SK-N-SH (cell line): ENCODE data around the gene PALM3. TPM values are rescaled to one million over a fixed set of nuclear protein-coding genes. Genes with fewer than 3 reads are reported as not detected.

Experiments used
- CTCF ChIA-PET: fragments of 300-600, 350-600 bp; formaldehyde crosslinking; extraction: SDS; loops from one replicate; lab custom pipeline; 2021; lab: Yijun Ruan, JAX
- POLR2A ChIA-PET: fragments of 350-600 bp; sonication (Branson Sonifier 250); formaldehyde crosslinking; extraction: SDS; loops from one replicate; lab custom pipeline; 2020; ENCODE audit warnings: antibody characterized with exemption, inconsistent platforms; lab: Yijun Ruan, JAX
- DNase-seq: peaks from one replicate; pipeline ENCODE4 v3.0.0; 2012
- H2AFZ ChIP-seq: fragments of 200-600 bp; sonication (generic); 2 replicates; pipeline ENCODE4 v1.8.1; 2016; ENCODE audit warnings: antibody characterized with exemption, mild to moderate bottlenecking, low read depth
- H3F3A ChIP-seq: fragments of 200-600 bp; sonication (generic); replicated peaks from 2 replicates; pipeline ENCODE3; 2016; ENCODE audit warnings: antibody characterized with exemption, mild to moderate bottlenecking; ENCODE audit not compliant: insufficient read depth
- H3K27ac ChIP-seq, 2 experiments: fragments of 200-500 bp in 1 of 2; fragments of 200-600 bp in 1 of 2; sonication (Bioruptor generic) in 1 of 2; sonication (generic), shearing (Covaris generic) in 1 of 2; 2 replicates each; pipeline versions ENCODE4 v1.5.1 to v1.6.1; 2014 to 2016; ENCODE audit warnings: low read depth in 2 of 2, inconsistent platforms in 1 of 2, low read length in 1 of 2, mild to moderate bottlenecking in 1 of 2, mixed read lengths in 1 of 2
- H3K27me3 ChIP-seq: fragments of 200-600 bp; sonication (generic), shearing (Covaris generic); 2 replicates; pipeline ENCODE4 v1.6.1; 2016; ENCODE audit warnings: mixed run types; ENCODE audit not compliant: insufficient read depth
- H3K36me3 ChIP-seq, 2 experiments: fragments of 200-500 bp in 1 of 2; fragments of 200-600 bp in 1 of 2; sonication (Bioruptor generic) in 1 of 2; sonication (generic) in 1 of 2; replicated peaks in 1 of 2; 2 replicates each; pipeline versions ENCODE3 to v1.5.1; 2014 to 2016; ENCODE audit warnings: low read length in 1 of 2, mild to moderate bottlenecking in 1 of 2; ENCODE audit not compliant: insufficient read depth in 2 of 2, control insufficient read depth in 1 of 2
- H3K4me1 ChIP-seq, 2 experiments: fragments of 200-500 bp in 1 of 2; fragments of 200-600 bp in 1 of 2; sonication (Bioruptor generic) in 1 of 2; sonication (generic), shearing (Covaris generic) in 1 of 2; 2 replicates each; pipeline versions ENCODE4 v1.5.1 to v1.6.1; 2014 to 2016; ENCODE audit warnings: low read depth in 1 of 2, low read length in 1 of 2, mixed run types in 1 of 2; ENCODE audit not compliant: insufficient read depth in 2 of 2, control insufficient read depth in 1 of 2
- H3K4me2 ChIP-seq: fragments of 200-600 bp; sonication (generic), shearing (Covaris generic); 2 replicates; pipeline ENCODE4 v1.6.1; 2017; ENCODE audit warnings: mixed run types
- H3K4me3 ChIP-seq, 2 experiments: fragments of 200-500 bp in 1 of 2; fragments of 200-600 bp in 1 of 2; sonication (Bioruptor generic) in 1 of 2; sonication (generic), shearing (Covaris generic) in 1 of 2; 2 replicates each; pipeline versions ENCODE4 v1.5.1 to v1.8.1; 2014 to 2016; ENCODE audit warnings: low read depth in 2 of 2, inconsistent platforms in 1 of 2, low read length in 1 of 2, mild to moderate bottlenecking in 1 of 2, mixed read lengths in 1 of 2, moderate library complexity in 1 of 2
- H3K79me2 ChIP-seq: fragments of 200-600 bp; sonication (generic); 2 replicates; pipeline ENCODE4 v1.8.1; 2017; ENCODE audit warnings: mild to moderate bottlenecking; ENCODE audit not compliant: insufficient read depth
- H3K9ac ChIP-seq: fragments of 200-600 bp; sonication (generic); 2 replicates; pipeline ENCODE4 v1.6.1; 2017; ENCODE audit warnings: mixed run types
- H3K9me2 ChIP-seq: fragments of 200-600 bp; sonication (generic); 2 replicates; pipeline ENCODE4 v1.6.1; 2017; ENCODE audit warnings: mixed run types
- H3K9me3 ChIP-seq: fragments of 200-600 bp; sonication (generic); 2 replicates; pipeline ENCODE4 v1.6.1; 2017; ENCODE audit warnings: mixed run types, mild to moderate bottlenecking, moderate library complexity
- H4K20me1 ChIP-seq: fragments of 200-600 bp; sonication (generic); 2 replicates; pipeline ENCODE4 v1.6.1; 2017; ENCODE audit warnings: mild to moderate bottlenecking, mixed run types; ENCODE audit not compliant: insufficient read depth
- CHD2 ChIP-seq: fragments of 150-350 bp; IDR thresholded peaks from 2 replicates; pipeline ENCODE4 v1.6.1; 2018; ENCODE audit warnings: low read length; ENCODE audit not compliant: partially characterized antibody
- CTCF ChIP-seq: fragments of 200-600 bp; sonication (generic); IDR thresholded peaks from 2 replicates; pipeline ENCODE4 v1.6.1; 2017; ENCODE audit warnings: antibody characterized with exemption, mild to moderate bottlenecking, moderate library complexity
- EP300 ChIP-seq, 2 experiments: IDR thresholded peaks; 2 replicates each; pipeline versions ENCODE4 v1.4.0 to v1.6.1; 2012; ENCODE audit warnings: borderline replicate concordance in 1 of 2, low read depth in 1 of 2, low read length in 1 of 2
- EZH2phosphoT487 ChIP-seq: fragments of 200-600 bp; sonication (generic); IDR thresholded peaks from 2 replicates; pipeline ENCODE4 v1.6.1; 2017; ENCODE audit warnings: low read depth, mixed run types, mild to moderate bottlenecking, antibody characterized with exemption, moderate library complexity, borderline replicate concordance
- FOSL2 ChIP-seq: IDR thresholded peaks from 2 replicates; pipeline ENCODE4 v1.4.0; 2012; ENCODE audit warnings: low read depth, mild to moderate bottlenecking, moderate library complexity, borderline replicate concordance
- FOXM1 ChIP-seq: IDR thresholded peaks from 2 replicates; pipeline ENCODE4 v1.4.0; 2012; ENCODE audit warnings: low read depth, mild to moderate bottlenecking
- GABPA ChIP-seq: IDR thresholded peaks from 2 replicates; pipeline ENCODE4 v1.4.0; 2012; ENCODE audit warnings: low read depth, mild to moderate bottlenecking
- GATA2 ChIP-seq: sonication (generic); formaldehyde crosslinking; IDR thresholded peaks from 2 replicates; pipeline ENCODE4 v1.5.0; 2020; ENCODE audit warnings: mild to moderate bottlenecking, missing genetic modification reagents
- IRF3 ChIP-seq: fragments of 150-350 bp; IDR thresholded peaks from 2 replicates; pipeline ENCODE4 v1.6.1; 2016; ENCODE audit warnings: mild to moderate bottlenecking, low read depth, low read length
- MXI1 ChIP-seq: IDR thresholded peaks from 2 replicates; pipeline ENCODE4 v1.6.1; 2012; ENCODE audit warnings: mild to moderate bottlenecking, low read depth, low read length, improper control_type of control experiment
- NFIC ChIP-seq: IDR thresholded peaks from 2 replicates; pipeline ENCODE4 v1.4.0; 2012; ENCODE audit warnings: borderline replicate concordance
- POLR2AphosphoS5 ChIP-seq: IDR thresholded peaks from 2 replicates; pipeline ENCODE4 v1.6.1; 2012; ENCODE audit warnings: low read depth, low read length
- RCOR1 ChIP-seq: fragments of 150-350 bp; IDR thresholded peaks from 2 replicates; pipeline ENCODE4 v1.6.1; 2017; ENCODE audit warnings: antibody characterized with exemption, low read length
- RFX5 ChIP-seq: IDR thresholded peaks from 2 replicates; pipeline ENCODE4 v1.6.1; 2012; ENCODE audit warnings: mild to moderate bottlenecking, improper control_type of control experiment, low read length
- SIN3A ChIP-seq: IDR thresholded peaks from 2 replicates; pipeline ENCODE4 v1.6.1; 2012; ENCODE audit warnings: low read depth, mild to moderate bottlenecking, low read length, moderate library complexity, borderline replicate concordance
- SMC3 ChIP-seq: IDR thresholded peaks from 2 replicates; pipeline ENCODE4 v1.6.1; 2012; ENCODE audit warnings: low read depth, low read length, improper control_type of control experiment
- TAF1 ChIP-seq: IDR thresholded peaks from 2 replicates; pipeline ENCODE4 v1.6.1; 2012; ENCODE audit warnings: low read depth, mild to moderate bottlenecking, low read length, moderate library complexity, borderline replicate concordance
- TCF12 ChIP-seq: IDR thresholded peaks from 2 replicates; pipeline ENCODE4 v1.4.0; 2012
- TEAD4 ChIP-seq: IDR thresholded peaks from 2 replicates; pipeline ENCODE4 v1.4.0; 2012; ENCODE audit warnings: mild to moderate bottlenecking, borderline replicate concordance; ENCODE audit not compliant: insufficient read depth
- USF1 ChIP-seq: IDR thresholded peaks from 2 replicates; pipeline ENCODE4 v1.4.0; 2012; ENCODE audit warnings: low read depth, borderline replicate concordance
- USF2 ChIP-seq: fragments of 150-350 bp; IDR thresholded peaks from 2 replicates; pipeline ENCODE4 v1.6.1; 2017; ENCODE audit warnings: antibody characterized with exemption, low read length, low read depth, borderline replicate concordance
- YY1 ChIP-seq: IDR thresholded peaks from 2 replicates; pipeline ENCODE4 v1.4.0; 2012; ENCODE audit warnings: low read depth, mild to moderate bottlenecking
- ZBTB33 ChIP-seq: IDR thresholded peaks from 2 replicates; pipeline ENCODE4 v1.4.0; 2012; ENCODE audit warnings: low read depth, borderline replicate concordance
- WGBS: methylation state at CpG from one replicate; pipeline ENCODE4 v1.1.6; 2017; ENCODE audit warnings: low lambda C conversion rate; 5-methylcytosine and 5-hydroxymethylcytosine counted together
- polyA plus RNA-seq, 3 experiments: library from polyadenylated mRNA; depleted of rRNA; stranded (reverse); fragments of >200 nt; gene quantifications; 2 replicates each; pipeline ENCODE4 v1.2.3, GENCODE V29; 2012

The PALM3 gene
- polyA plus RNA-seq, 1 of the 3 experiments (the other 2 are of a cell fraction) = 5.5 TPM

GRCh38 chr19:14080887-14081796, 19.3 kb upstream of the PALM3 start:
- Histone ChIP-seq H3K4me3 (peak overlapping the region; percentile 68 to 95), H3K9me2 (no peaks in the 10 kb centered on the region), H4K20me1 (no peaks in the 10 kb centered on the region), H3K4me2 (peak overlapping the region; percentile 94), H3K36me3 (peaks cover 0 to under 1% of the 10 kb centered on the region in 2 experiments), H3K27ac (peak overlapping the region; percentile 70 to 72), H3F3A (peaks cover 7% of the 10 kb centered on the region), H3K79me2 (peaks cover 19% of the 10 kb centered on the region; the same call in 1 of the 2 replicates), H3K9ac (peak overlapping the region; percentile 78), H3K27me3 (no peaks in the 10 kb centered on the region), H3K9me3 (no peaks in the 10 kb centered on the region), H3K4me1 (peaks cover 3 to 12% of the 10 kb centered on the region in 2 experiments; a peak in 2 of 4 replicates), H2AFZ (peak overlapping the region; percentile 99)
- DNase-seq = peak; percentile 95
- under 1% methylated on average over 39 of the region's 50 CpGs for whole genome bisulfite sequencing
- ChIA-PET POLR2A (interaction anchor here (0.8 to 1.6 kb wide), 4 partner anchors 9 to 316 kb away, joined by 3 to 5 read pairs (median 4); partner anchors contain the start of genes ASF1B, MISP3 and MRI1), CTCF (interaction anchor here (0.6 to 6.6 kb wide), 10 partner anchors 9 to 490 kb away, joined by 3 to 37 read pairs (median 4); partner anchors contain the start of genes ASF1B, MISP3 and NDUFB7)
- TF ChIP-seq TEAD4 (no peak), IRF3 (no peak), SMC3 (no peak), EZH2phosphoT487 (no peak), CHD2 (peak; percentile 91), POLR2AphosphoS5 (peak; percentile 83), SIN3A (no peak), GABPA (peak; percentile 95), RFX5 (no peak), FOSL2 (no peak), NFIC (no peak), TAF1 (peak; percentile 84), CTCF (0 out of 2 replicates have a peak, but pooled peaks have one; percentile 7), MXI1 (peak; percentile 55; the same call in 1 of the 2 replicates), USF1 (no peak), FOXM1 (no peak), GATA2 (CRISPR knock-in tag) (no peak), YY1 (no peak; the same call in 1 of the 2 replicates), TCF12 (peak; percentile 25; the same call in 1 of the 2 replicates), ZBTB33 (no peak), USF2 (no peak), EP300 (IDR thresholded peaks at IDR 0.05; ENCODE audit: borderline replicate concordance in 1 of 2, low read depth in 1 of 2, low read length in 1 of 2) (no peak), RCOR1 (no peak)
